Forelimb muscle (tissue), 1 donor: ENCODE results near the gene PCED1B. TPM values are rescaled to one million over a fixed set of nuclear protein-coding genes. Genes with fewer than 3 reads are reported as not detected.

Source experiments
- DNase-seq: peaks from one replicate; pipeline ENCODE4 v3.0.0-alpha.2; 2013; ENCODE audit warnings: low read depth
- polyA plus RNA-seq: library from polyadenylated mRNA; unstranded; fragments of 120-200 nt; gene quantifications from one replicate; pipeline ENCODE4 v1.2.1, GENCODE V29; 2013; ENCODE audit not compliant: insufficient read length

Gene PCED1B
- polyA plus RNA-seq, 1 donor, result 0.47 TPM

GRCh38 chr12:47120736-47121135 is 41.3 kb downstream of the PCED1B start:
- DNase-seq, result no peak

DNA sequence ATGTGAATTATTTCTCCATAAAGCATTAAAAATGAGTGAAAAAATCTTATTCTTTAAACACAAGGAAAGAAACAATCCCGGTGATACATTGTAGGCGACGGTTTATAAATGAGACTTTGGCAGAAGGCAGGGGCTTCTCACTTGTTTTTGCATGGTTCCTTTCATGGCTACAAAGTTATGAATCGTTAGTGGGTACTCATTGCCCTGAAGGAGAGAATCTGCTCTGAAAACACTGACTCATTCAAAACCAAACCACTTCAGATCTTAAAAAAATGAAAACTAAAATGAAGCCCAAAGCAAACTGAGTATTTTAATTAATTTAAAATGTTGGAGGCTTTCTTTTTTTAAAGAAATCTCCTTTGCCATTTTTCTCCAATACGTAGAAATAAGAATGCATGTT is 41.7 kb downstream of the PCED1B start:
- DNase-seq, result no peak

- no peak for DNase-seq
Observed at GRCh38 chr12:47122602-47123001, 43.2 kb downstream of the PCED1B start.

DNA sequence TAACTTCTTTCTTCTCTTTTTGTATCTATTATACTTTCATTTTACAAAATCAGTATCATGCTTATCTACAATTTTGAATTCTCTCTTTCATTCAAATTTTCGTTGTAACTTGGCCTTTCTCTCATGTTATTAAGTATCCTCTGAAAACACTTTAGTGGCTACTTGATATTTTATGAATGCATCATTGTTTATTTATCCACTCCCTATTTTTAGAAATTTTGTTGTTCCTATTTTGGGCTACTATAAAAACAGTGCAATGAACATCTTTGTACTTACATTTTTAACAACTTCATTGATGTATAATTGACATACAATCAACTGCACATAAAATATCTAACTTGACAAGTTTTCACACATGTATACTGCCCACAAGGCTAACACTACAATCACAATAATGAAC is 44.3 kb downstream of the PCED1B start:
- no peak for DNase-seq

- DNase-seq, result no peak
Observed at GRCh38 chr12:47124451-47124850, 45.0 kb downstream of the PCED1B start.

DNA sequence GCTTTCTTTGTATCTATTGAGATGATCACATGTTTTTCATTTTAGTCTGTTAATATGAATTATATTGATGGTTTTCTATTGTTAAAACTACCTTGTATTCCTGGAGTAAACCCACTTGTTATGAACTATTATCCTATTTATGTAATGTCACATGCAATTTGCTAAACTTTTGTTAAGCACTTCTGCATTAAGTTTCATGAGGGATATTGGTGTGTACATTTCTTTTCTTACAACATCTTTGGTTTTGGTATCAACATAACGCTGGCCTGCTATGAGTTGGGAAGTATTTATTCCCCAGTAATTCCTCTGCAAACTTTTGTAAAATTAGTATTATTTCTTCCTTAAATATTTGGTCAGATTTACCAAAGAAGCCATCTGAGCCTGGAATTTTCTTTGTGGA is 46.8 kb downstream of the PCED1B start:
- DNase-seq, result no peak

GRCh38 chr12:47131011-47131410 is 51.6 kb downstream of the PCED1B start:
- no peak for DNase-seq

DNA sequence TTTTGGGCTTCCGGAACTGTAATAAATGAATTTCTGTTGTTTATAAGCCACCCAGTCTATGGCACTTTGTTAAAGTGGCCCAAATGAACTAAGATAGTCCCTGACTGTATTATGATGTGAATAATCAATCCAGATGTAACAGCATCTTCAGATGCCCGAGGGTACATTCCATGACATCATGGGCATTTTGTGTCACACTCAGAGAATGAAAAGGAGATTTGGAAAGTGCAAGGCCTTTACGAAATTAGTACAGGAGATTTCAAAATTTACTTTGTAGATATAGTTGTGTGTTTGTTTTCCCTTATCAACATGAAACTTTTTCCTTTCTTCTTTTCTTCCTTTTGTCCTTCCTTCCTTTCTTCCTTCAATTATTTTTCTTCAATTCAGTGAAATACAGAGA is 54.6 kb downstream of the PCED1B start:
- DNase-seq, result no peak

DNA sequence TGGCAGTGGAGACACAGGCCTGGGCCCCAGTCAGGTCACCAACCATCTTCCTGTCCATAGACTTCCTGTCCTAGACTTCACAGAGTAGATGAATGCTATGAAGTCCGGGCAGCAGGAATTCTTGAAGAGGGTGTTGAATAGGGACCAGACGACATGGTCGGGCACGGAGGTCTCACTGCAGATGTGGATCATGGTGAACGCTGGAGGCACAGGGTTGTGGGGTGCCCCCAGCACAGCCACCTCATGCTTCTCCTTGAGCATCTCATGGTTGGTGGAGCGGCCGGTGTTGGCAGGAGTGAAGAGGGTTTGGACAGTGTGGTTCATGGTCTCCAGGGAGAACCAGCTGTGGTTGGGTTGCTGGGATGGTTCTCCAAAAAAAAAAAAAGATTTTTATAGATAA is 56.2 kb downstream of the PCED1B start:
- no peak for DNase-seq

DNA sequence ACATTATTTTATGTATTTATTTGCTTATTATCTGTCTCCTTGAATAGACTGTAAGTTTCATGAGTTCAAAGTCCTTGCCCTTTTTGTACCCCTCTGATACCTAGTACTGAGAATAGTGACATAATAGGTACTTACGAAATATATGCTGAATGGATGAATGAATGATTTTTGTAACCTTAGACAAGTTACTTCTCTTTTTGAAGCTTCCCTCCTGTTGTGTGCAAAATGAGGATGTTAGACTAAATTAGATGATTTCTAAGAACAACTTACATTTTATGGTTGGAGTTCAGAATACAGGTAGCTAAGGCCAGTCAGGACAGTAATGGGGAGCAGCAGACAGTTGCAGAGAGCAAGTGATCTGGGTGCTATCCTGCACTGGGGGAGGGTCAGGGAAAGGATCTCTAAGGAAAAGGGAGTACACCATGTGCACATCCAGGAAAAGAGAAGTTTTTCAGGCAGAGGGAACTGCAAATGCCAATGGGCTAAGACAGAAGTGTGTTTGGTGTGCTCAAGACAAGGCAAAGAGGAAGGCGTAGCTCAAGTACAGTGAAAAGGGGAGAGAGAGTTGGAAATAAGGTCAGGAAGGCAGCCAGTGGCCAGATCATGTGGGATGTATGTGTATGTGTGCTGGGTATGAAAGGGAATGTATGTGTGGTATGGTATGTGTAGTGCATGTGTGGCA is 59.7 kb downstream of the PCED1B start:
- DNase-seq, result no peak

- no peak for DNase-seq
Observed at GRCh38 chr12:47141459-47141858, 62.0 kb downstream of the PCED1B start.

GRCh38 chr12:47144769-47145168 is 65.3 kb downstream of the PCED1B start:
- DNase-seq, result no peak

GRCh38 chr12:47145188-47145587 is 65.8 kb downstream of the PCED1B start:
- DNase-seq, result no peak

DNA sequence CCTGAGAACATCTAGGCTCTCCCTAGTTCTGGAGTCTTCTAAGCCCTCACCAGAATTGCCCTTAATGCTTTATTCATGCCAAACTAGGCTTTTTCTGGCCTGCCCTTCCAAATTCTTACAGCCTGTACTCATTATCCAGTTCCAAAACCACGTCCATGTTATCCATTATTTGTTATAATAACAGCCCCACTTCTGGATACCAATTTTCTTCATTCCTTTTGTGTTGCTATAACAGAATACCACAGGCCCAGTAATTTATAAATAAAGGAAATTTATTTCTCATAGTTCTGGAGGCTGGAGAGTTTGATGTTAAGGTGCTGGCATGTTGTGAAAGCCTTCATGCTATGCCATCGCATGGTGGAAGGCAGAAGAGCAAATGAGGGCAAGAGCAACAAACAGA is 68.3 kb downstream of the PCED1B start:
- DNase-seq, result no peak

- DNase-seq, result no peak
Observed at GRCh38 chr12:47149146-47149545, 69.7 kb downstream of the PCED1B start.

GRCh38 chr12:47152095-47152494 is 72.7 kb downstream of the PCED1B start:
- DNase-seq, result no peak

DNA sequence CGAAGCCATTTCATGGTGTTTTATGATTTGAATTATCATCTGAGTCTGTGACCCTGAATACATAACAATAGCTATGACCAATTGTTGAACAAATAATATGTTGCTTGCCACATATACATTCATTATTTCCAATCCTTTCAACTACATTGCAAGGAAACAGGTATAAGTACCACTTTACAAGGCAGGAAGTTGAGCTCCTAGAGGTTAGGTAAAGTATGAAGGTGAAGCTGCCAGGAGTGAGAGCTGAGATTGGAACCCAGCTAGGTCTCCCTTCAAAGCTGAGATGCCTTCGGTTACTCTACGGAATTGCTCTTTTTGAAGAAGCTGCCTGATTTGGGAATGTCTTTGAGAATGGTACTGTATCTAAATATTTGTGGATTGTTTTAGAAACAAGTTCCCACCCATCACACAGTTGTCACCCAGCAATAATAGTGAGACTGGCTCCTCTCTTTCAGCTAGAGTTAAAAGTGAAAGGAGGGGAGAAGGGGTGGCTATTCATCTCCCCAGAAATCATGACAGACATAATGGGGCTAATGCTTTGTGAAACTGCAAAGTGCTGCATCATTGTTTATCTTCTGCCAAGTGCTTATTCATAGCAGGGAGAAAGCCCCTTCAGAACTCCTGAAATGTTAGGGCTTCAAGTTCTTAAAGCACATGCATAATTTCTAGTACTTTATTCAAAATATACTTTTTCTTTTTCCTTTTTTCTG is 76.2 kb downstream of the PCED1B start:
- DNase-seq, result no peak

GRCh38 chr12:47156167-47156736 is 76.8 kb downstream of the PCED1B start:
- DNase-seq, result no peak

DNA sequence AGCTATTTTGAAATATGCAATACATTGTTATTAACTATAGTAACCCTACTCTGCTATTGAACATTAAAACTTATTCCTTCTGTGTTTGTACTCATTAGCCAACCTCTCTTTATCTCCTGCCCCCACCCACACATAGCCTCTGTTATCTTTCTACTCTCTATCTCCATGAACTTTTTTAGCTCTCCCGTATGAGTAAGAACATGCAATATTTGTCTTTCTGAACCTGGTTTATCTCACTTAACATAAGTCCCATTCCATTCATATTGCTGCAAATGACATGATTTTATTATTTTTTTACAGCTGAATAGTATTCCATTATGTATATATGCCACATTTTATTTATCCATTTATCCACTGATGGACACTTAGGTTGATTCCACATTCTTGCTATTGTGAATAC is 79.4 kb downstream of the PCED1B start:
- DNase-seq, result no peak

- no peak for DNase-seq
Observed at GRCh38 chr12:47159348-47159747, 79.9 kb downstream of the PCED1B start.

- no peak for DNase-seq
Observed at GRCh38 chr12:47160316-47161244, 81.2 kb downstream of the PCED1B start.

DNA sequence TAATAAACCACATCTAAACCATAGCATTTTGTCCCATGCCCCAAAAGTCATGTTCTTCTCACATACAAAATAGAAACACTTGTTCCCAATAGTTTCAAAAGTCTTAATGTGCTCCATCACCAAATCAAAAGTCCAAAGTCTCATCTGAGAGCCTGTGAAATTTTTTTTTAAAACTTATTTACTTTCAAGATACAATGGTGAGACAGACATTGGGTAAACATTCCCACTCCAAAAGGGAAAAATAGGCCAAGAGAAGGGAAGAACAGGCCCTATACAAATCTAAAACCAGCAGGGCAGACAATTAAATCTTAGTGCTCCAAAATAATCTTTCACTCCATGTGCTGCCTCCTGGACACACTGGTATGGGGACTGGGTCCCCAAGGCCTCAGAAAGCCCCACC is 84.7 kb downstream of the PCED1B start:
- DNase-seq, result no peak
